HG03135 (cell line): ENCODE measurements around the gene NBAS.

Source experiments
- ATAC-seq: cut with Tn5 transposase; IDR thresholded peaks from one replicate; pipeline ENCODE4 v1.9.1; 2021; ENCODE audit warnings: mild to moderate bottlenecking, moderate library complexity; ENCODE audit not compliant: unreplicated experiment

The NBAS gene

DNA sequence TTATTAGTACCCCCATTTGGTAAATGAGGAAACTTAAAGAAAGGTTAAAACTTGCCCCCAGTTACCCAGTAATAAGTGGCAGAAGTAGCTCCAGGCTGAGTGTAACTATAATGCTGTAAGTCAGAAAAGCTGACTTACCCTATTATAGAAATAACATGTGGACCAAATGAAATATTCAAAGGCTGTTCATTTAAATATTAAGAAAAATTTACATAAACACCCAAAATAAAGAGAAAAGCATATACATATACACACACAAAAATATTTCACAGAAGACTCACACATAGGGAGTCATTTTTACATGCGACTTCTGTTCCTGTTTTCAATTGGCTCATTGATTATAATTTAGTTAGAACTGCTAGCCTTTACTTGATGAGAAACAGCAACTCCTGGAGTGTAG, 189.1 kb downstream of the NBAS start:
- ATAC-seq, result no peak

DNA sequence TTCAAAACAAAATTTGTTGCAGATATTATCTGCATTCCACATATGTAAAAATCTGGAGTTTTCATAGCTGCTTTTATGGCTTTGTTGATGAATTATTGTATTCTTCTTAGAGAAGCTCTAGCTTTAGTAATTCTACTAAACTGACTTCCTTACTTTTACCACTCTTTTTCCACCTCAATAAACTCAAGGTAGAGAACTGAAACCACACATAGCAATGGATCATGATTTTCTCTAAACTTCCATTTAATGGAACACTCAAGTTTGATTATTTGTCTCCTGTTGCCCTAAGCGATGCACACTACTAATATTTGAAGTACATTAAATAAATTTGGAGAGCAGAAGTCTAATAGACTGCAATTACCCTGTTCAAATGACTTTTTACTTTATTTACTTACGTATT, 192.0 kb downstream of the NBAS start:
- ATAC-seq, result no peak

DNA sequence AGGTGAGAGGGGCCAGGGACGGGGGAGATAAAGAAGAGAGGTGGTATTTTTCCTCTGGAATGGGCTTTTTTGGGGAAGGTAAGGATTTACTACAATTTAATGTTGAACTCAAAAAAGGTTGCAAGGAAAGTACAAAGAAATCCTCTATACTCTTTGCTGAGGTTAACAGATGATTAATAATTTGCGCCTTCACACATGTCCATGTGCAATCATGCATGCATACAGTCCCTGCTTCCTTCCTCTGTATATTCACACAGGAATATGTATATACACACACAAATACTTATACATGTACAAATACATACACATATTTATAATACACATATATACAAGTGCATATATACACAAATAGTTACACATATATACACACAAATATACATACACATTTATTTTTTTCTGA, 193.4 kb downstream of the NBAS start:
- no peak for ATAC-seq

DNA sequence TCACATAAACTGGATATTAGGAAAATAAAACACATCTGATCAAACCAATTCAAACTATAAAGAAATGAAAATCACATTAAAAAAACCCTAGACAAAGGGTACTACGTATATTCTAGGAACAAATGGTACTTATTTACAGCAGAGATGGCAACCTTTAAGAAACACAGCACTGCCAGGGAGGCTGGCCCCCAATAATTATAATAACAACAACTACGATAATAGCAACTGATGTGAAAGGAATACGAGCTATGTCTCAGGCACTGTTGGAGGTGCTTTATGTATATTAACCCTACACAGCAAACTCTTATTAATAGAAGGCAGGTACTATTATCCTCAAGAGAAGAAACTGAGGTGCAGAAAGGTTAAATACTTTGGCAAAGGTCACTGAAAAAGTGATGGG, 193.9 kb downstream of the NBAS start:
- ATAC-seq, result no peak

DNA sequence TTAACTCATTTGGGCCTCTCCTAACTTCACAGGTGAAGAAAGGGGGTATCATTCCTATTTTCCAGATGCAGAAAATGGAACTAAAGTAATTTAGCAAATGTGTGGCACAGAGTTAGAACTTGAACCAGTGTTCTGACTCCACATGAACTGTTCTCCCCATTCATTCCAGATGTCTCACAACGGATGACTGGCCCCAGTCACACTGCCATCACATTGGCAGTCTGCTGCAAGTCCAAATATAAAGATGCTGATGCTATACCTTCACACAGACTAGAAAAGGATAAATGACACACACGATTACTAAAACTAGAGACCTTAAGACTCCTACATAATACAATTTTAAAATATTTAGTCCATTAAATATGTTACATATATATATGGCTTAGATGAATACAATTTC, 195.7 kb downstream of the NBAS start:
- ATAC-seq, result no peak

DNA sequence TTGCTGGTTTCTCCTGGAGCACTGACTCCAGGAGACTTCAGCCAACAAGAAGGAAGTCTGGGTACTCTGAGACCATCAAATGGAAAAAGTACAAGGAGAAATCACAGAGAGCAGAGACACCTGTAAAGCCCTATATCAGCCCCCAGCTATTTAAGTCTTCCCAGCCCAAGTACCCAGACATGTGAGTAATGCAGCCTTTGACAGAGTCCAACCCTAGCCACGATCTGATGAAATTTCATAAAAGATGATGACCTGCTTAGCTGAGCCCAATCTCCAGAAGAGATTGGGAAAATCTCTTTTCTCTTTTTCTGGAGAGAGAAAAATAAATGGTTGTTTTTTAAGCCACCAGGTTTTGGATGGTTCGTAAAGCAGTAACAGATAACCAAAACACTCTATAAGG, 196.6 kb downstream of the NBAS start:
- no peak for ATAC-seq

DNA sequence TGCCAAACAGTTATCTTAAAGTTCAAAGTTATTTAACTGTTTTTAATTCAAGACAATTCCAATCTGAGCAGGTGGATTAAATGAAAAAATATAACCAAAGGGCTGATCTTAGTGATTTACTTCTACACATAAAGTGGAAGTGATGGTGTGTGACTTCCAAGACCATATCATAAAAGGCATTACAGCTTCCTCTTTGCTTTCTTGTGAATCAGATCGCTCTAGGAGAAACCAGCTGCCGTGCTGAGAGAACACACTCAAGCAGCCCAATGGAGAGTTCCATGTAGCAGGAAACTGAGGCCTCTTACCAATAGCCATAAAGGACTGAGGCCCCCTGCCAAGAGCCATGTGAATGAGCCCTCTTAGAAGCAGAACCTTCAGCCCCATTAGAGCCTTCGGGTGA, 197.4 kb downstream of the NBAS start:
- ATAC-seq, result no peak

DNA sequence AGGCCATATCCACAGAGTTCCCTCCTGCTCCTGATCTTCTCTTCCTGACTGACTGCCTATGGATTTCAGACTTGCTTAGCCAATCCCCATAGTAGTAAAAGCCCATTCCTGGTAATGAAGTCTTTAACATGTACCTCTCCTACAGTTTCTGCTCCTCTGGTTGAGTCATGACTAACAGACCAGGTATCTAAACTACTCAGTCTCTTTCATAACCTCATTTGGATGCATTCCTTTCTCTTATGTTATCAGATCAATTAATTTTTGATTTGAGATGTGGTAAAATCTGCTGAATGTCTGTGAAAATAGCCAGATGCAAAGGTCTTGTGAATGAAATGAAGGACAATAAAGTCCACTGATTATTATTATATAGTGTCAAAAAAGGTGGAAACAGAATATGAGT, 198.0 kb downstream of the NBAS start:
- no peak for ATAC-seq

DNA sequence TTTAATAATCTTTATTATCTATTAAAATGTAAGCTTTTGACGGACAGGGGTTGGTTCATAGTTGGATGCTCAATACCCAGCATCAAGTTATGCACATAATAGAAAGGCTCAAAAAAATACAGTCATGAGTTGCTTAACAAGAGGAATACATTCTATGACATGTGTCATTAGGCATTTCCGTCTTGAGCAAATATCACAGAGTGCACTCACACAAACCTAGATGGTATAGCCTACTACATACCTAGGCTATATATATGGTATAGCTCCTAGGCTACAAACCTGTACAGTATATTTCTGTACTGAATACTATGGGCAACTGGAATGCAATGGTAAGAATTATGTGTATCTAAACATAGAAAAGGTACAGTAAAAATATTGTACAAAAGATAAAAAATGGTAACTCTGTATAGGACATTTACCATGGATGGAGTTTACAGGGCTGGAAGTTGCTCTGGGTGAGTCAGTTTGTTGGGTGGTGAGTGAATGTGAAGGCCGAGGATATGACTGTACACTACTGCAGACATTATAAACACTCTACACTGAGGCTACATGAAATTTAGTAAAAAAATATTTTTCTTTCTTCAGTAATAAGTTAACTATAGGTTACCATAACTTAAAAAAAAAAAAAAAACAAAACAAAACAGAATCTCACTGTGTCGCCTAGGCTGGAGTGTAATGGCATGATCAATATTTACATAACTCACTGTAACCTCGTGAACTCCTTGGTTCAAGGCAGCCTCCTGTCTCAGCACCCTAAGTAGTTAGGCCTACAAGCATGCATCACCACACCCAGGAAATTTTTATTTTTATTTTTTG, 201.2 kb downstream of the NBAS start:
- no peak for ATAC-seq

DNA sequence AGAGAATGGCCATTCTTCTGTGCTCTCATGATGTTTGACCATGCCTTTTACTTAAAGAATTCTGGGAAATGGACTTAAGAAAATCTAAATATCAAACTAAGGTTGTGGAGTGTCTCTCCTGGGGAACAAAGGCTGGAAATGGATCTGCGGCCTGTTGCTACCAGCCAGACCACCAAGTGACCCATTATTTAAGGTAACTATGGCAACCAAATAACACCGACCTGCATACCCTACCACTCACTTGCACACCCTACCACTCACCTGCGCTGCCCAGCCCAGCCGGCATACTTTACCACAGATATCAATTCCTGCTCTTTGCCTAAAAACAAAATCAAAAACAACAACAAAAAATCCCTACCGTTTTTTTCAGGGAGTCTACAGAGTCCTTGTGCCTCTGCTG, 203.2 kb downstream of the NBAS start:
- ATAC-seq, result no peak

DNA sequence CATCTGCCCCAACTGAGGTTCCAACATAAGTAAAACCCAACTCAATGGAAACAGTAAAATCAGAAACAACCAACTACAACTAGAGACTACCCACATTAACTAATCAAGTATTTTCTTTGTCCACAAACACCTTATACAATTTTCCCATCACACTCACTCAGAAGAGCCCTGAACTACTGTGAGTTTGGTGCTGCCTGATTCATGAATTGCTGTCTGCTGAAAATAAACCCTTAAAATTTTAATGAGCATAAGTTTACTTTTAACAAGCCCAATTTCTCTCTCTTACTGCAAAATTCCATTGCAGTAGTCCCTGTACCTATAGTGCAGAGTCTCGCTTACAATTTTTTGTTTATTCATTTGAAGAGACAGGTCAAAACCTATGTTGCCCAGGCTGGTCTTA, 203.9 kb downstream of the NBAS start:
- ATAC-seq, result no peak

DNA sequence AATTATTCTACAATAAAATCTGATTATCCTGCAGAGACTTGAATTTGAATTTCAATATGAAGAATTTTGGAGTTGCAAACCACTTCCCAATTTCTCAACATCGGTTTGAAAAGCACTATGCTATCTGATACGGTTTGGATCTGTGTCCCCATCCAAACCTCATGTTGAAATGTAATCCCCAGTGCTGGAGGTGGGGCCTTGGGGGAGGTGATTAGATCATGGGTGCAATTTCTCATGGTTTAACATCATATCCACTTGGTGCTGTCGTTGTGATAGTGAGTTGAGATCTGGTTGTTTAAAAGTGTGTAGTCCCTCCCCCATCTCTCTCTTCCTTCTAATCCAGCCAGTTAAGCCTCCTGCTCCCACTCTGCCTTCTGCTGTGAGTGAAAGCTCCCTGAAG, 205.7 kb downstream of the NBAS start:
- ATAC-seq, result no peak

DNA sequence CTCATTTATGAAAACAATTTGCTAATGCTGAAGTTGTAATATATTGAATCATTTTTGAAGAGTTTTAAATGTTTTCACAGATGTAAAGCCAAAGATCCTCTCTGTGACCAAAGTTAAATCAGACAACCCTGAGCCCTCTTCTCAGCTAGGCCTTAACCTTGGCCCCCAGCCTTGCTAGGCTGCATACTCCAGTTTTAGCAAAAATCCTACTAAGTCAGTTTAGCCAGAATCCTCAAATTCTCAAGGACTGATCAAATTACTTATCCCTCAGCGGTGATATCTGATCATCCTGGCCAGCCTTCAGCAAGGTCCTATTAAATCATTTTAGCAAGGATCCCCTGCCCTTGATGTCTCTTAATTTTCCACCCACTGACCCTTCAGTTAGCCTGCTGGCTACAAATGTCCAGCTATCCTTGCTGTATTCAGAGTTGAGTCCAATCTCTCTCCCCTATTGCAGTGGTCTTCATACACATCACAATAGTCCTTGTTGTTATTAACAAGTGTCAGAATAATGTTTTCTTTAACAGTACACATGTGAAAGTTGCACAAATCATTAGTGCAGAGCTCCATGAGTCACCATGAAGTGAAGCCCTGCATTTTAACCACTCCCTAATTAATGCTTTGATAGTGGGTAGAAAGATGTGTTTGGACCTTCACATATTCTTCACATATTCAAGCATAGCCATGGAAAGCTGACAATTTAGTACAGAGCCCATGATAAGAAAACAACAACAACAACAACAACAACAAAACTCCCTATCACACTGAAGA, 206.4 kb downstream of the NBAS start:
- no peak for ATAC-seq

DNA sequence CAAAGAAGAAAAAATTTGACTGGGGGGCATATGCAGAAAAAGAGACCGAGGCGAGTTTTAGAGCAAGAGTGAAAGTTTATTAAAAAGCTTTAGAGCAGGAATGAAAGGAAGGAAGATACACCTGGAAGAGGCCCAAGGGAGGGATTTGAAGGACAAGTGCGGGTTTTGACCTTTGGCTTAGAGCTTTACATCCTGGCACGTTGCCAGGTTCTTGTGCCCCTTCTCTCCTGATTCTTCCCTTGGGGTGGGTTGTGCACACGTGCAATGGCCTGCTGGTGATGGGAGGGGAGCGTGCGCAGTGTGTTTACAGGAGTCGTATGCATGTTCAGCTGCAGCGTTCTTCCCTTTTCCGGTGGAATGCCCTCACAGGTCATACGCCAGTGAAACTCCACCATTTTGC, 208.8 kb downstream of the NBAS start:
- ATAC-seq, result no peak

DNA sequence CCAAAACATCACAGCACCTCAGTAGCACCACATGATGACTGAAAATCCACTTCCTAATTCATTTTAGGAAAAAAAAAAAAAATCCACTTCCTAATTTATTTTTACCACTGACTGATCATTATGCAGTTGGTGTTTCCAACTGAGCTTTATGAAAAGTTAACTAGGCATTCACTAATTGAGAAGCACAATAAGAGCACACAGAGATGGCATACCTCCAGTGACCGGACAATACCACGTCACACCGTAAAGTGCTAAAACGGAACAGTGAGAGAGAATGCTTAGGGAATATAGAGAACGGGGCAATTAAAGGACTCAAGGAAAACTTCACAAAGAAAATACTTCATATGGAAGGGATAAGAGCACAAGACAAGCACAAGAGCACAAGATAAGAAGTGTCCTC, 212.5 kb downstream of the NBAS start:
- no peak for ATAC-seq

DNA sequence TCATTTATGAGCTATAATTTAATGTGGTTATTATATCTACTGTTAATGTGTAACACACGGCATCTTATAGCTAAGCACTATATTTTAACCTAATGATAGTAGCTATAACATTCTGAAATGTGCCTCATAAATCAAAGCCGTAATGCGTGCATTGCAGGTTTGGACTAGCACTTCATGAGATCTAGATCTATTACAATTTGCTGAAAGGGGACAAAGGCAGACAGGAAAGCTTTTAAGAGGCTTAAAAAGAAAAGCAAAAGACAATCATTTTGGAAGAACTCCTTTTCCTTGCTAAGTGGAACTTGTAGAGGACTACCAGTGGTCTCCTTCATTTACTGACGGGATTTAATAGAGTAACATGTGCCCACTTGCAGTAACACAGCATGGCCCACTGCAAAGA, 213.1 kb downstream of the NBAS start:
- ATAC-seq, result no peak

DNA sequence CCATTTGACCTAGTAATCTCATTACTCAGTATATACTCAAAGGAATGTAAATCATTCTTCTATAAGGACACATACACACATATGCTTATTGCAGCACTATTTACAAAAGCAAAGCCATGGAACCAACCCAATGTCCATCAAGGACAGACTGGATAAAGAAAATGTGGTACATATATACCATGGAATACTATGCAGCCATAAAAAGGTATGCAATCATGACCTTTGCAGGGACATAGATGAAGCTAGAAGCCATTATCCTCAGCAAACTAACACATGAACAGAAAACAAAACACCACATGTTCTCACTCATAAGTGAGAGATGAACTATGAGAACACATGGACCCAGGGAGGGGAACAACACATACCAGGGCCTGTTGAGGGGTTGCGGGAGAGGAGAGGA, 214.5 kb downstream of the NBAS start:
- no peak for ATAC-seq

DNA sequence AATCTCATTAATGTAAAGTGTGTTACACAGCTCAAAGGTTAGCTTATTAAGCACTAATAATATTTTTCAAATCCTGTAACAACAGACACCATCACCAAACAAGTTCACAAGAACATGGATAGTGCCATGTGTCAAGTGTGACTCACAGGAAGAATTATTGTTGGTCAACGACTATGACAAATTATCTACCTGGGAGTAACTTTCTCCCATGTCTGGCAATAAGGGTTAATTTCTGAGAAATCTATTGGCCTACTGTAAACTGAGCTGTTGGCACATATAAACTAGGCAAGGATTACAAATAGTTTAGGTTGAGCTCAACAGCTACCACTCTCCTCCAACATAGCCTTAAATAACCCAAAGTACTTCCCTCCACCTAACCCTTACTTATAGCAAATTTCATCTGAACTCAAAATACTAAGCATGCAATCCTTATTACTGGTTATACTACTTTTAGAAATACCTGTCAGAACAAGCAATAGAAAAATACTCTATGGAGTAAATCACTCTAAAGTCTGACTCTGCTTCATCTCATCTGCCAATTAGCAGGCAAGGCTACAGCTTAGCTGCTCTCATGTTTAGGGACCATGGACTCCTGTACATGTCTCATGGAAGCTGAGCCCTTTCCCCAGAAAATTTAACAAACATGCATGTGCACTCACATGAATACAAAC, 223.0 kb downstream of the NBAS start:
- no peak for ATAC-seq

DNA sequence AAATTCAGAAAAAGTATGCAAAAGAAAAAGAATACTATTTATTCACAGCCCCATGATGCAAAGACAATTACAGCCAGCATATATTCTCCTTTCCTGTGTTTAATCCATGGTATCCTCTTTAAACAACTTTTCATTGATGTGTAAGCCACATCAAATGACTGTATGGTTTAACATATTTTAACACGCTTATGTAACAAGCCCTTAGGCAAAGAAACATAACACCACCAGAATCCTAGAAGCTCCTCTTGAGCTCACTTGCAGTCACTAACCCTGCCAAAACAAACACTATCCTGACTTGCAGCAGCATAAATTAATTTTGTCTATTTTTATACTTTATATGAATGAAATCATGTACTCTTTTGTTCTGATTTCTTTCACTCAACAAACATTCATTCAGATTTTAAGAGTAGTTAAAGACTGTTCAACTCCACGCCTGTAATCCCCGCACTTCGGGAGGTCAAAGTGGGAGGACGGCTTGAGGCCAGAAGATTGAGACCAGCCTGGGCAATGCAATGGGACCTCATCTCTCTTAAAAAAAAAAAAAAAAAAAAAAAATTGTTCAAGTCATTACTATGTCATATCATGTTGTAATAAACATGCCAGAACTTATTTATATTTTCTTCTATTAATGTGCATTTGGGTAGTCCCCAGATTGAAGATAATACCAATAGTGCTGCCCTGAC, 226.3 kb downstream of the NBAS start:
- ATAC-seq, result no peak

DNA sequence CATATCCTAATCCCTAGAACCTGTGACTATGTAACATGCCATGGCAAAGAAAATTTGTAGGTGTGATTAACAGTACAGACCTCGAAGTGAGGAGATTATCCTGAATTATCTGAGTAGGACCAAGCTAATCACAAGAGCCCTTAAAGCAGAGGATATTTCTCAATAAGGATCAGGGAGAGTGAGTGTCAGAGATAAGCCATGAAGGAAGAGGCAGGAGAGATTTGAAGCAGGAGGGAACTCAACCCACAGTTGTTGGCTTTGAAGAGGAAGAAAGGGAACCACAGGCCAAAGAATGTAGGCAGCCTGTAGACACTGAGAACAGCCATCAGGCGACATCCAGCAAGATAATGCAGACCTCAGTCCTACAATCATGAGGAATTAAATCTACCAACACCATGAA, 229.3 kb downstream of the NBAS start:
- no peak for ATAC-seq

DNA sequence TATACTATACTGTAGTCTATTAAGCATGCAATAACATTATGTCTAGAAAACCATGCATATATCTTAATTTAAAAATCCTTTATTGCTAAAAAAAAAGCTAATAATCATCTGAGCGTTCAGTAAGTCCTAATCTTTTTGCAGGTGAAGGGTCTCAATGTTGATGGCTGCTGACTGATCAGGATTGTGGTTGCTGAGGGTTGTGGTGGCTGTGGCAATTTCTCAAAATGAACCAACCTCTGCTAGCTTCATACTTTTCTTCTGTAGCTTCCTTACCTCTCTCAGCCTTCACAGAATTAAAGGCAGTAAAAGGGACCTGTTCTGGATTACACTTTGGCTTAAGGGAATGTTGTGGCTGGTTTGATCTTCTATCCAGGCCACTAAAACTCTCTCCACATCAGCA, 235.8 kb downstream of the NBAS start:
- ATAC-seq, result no peak
